Spinal cord (tissue), 10 donors: ENCODE data around the gene RPS6KL1. TPM values are rescaled to one million over a fixed set of nuclear protein-coding genes. Genes with fewer than 3 reads are reported as not detected.
A peak's percentile ranks its signal among the peaks of the same experiment; 100 is the strongest.
"Not testable (repeated sequence)": the region's sequence is repeated elsewhere in the genome, so short reads cannot be mapped to it uniquely, and the experiment has no call there.

Experiments
- DNase-seq, 6 donors: peaks; one replicate each; pipeline versions ENCODE4 v3.0.0 to v3.0.0-alpha.2; 2013 to 2015; ENCODE audit warnings: low spot score in 6 of 6, low read depth in 4 of 6
- H3K27ac ChIP-seq: one replicate; pipeline ENCODE4 v1.5.1; 2013; ENCODE audit warnings: low read depth, low read length, control low read depth
- H3K27me3 ChIP-seq: one replicate; pipeline ENCODE4 v1.6.1; 2013; ENCODE audit warnings: low read length; ENCODE audit not compliant: control insufficient read depth, insufficient read depth
- H3K36me3 ChIP-seq: one replicate; pipeline ENCODE4 v1.6.1; 2013; ENCODE audit warnings: low read length; ENCODE audit not compliant: control insufficient read depth, insufficient read depth
- H3K4me1 ChIP-seq: one replicate; pipeline ENCODE4 v1.6.1; 2013; ENCODE audit warnings: low read length; ENCODE audit not compliant: control insufficient read depth, insufficient read depth
- H3K4me3 ChIP-seq: one replicate; pipeline ENCODE4 v1.5.1; 2013; ENCODE audit warnings: low read depth, low read length, control low read depth
- H3K9me3 ChIP-seq: one replicate; pipeline ENCODE4 v1.6.1; 2013; ENCODE audit warnings: low read length; ENCODE audit not compliant: control insufficient read depth, insufficient read depth
- WGBS: methylation state at CpG from one replicate; pipeline ENCODE4 v1.1.5; 2013; ENCODE audit warnings: missing lambda C conversion rate; ENCODE audit not compliant: insufficient coverage; 5-methylcytosine and 5-hydroxymethylcytosine counted together
- polyA plus RNA-seq, 2 donors: library from polyadenylated mRNA; unstranded; fragments of 120-200 nt; gene quantifications; one replicate each; pipeline ENCODE4 v1.2.1, GENCODE V29; 2013; ENCODE audit not compliant: insufficient read length in 2 of 2
- total RNA-seq, 2 donors: library from RNA; depleted of rRNA in 1 of 2; stranded (reverse); fragments of 120-200 nt in 1 of 2; fragments of >200 nt in 1 of 2; gene quantifications; one replicate each; pipeline versions ENCODE4 v1.2.3 to v1.2.4, GENCODE V29; 2013 to 2014
- donor health status: healthy.

The RPS6KL1 gene
- total and polyA plus RNA-seq, 4 donors, result 15.9 to 69.1 (median 38.6) TPM

DNA sequence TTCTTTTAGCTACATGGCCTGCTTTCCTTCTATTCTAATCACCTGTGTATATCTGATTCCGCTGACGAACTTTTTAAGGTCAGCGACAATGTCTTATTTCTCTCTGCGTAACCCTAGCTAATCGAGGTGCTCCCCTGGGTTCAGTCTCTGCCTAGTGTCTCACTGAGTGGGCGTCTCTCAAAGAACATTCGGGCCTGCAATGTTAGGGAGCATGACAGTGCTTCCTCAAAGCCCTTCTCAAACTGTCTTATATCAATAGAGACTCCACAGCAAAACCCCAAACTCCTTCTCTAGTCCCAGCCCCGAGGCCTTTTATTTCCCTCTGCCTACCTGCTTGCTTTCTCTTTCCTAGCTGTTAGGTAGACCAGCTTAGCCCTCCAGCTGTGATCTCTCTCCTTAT is 13.7 kb upstream of the RPS6KL1 start:
- DNase-seq, result no peak
- H3K4me1 ChIP-seq, result peaks cover 22% of the 10 kb centered on the region
- H3K27ac ChIP-seq, result no peak overlapping the region
- H3K27me3 ChIP-seq, result no peaks in the 10 kb centered on the region
- no peak overlapping the region for H3K4me3 ChIP-seq
- H3K36me3 ChIP-seq, result peaks cover 1% of the 10 kb centered on the region
- H3K9me3 ChIP-seq, result no peaks in the 10 kb centered on the region
- WGBS, result 88% methylated on average over 8 of the region's 8 CpGs

DNA sequence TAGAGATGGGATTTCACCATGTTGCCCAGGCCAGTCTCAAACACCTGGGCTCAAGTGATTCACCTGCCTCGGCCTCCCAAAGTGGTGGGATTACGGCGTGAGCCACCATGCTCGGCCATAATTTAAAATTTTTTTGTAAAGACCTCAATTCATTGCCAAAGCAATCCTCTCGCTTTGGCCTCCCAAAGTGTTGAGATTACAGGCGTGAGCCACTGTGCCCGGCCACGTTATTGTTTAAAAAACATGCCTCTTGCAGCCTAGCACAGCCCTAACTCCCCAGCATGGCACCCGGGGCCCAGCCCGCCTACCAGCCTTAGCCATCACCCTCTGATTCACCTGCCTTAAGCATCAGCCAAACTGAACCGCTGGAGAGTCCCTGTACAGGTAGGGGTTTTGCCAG is 13.1 kb upstream of the RPS6KL1 start:
- H3K36me3 ChIP-seq, result no peaks in the 10 kb centered on the region
- peaks cover 16% of the 10 kb centered on the region for H3K4me1 ChIP-seq
- no peaks in the 10 kb centered on the region for H3K9me3 ChIP-seq
- no peak overlapping the region for H3K27ac ChIP-seq
- no peak overlapping the region for H3K4me3 ChIP-seq
- DNase-seq, result no peak
- 97% methylated on average over 9 of the region's 11 CpGs for WGBS
- H3K27me3 ChIP-seq, result peaks cover 2% of the 10 kb centered on the region

DNA sequence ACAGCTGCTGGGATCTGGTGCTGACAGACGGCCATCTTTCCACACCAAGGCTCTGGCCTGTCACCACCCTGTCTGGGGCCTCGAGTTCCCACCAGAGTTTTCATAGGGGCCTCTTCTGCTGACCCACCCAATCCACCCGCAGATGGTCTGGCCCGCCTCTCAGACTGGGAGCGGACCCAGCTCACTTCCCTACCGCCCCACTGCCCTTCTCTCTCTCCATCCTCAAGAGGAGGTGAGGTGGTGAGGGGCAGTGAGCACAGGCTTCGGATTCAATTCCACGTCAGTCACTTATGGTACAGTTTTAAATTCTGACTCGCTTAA is 12.3 kb upstream of the RPS6KL1 start:
- WGBS, result 90% methylated on average over 2 of the region's 9 CpGs
- Histone ChIP-seq H3K27ac (no peak overlapping the region), H3K4me3 (no peak overlapping the region), H3K9me3 (no peaks in the 10 kb centered on the region), H3K27me3 (peaks cover 2% of the 10 kb centered on the region), H3K36me3 (no peaks in the 10 kb centered on the region), H3K4me1 (peaks cover 12% of the 10 kb centered on the region)
- DNase-seq, result no peak

DNA sequence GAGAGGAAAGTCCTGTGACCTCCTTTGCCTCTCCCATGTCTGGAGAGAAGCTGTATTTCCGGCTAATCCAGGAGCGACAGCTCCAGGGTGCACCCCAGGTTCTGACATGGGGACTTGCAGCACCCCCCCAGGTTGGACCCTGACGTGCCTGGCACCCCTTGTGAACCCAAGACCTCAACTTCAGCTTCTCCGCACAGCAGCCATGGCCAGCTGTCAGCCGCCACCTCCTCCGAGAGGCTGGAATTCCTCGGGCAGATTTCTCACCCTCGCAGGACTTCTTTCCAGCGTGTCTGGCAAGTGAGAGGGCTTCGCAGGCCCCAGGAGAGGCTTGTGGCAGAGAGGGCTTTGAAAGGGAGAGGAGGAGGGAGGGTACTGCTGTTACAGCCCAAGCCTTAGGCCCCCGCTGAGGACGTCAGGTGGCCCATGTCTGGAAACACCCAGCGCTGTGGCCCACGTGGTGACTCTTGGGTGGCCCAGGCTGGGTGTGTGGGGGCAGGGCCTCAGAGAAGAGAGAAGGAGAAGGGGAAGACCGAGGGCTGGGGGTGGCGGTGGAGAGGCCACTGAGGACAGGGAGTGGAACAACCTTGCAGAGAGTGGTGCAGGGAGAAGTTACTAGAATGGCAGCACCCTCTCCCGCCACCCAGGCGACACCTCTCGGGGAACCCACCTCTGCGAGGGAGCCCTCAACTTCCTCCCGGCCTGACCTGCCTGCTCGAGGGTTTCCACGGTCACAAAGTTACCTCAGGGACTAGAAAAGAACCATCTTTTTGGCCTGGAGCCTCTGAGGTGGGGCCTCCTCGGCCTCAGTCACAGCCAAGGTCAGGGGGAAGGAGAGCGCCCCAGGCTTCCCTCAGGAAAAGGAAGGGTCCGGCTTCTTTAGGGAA is 11.7 kb upstream of the RPS6KL1 start:
- peaks cover 2% of the 10 kb centered on the region for H3K27me3 ChIP-seq
- H3K4me3 ChIP-seq, result no peak overlapping the region
- peaks cover 6% of the 10 kb centered on the region for H3K4me1 ChIP-seq
- WGBS, result 66% methylated on average over 25 of the region's 26 CpGs
- no peaks in the 10 kb centered on the region for H3K9me3 ChIP-seq
- H3K27ac ChIP-seq, result no peak overlapping the region
- no peaks in the 10 kb centered on the region for H3K36me3 ChIP-seq
- no peak for DNase-seq

DNA sequence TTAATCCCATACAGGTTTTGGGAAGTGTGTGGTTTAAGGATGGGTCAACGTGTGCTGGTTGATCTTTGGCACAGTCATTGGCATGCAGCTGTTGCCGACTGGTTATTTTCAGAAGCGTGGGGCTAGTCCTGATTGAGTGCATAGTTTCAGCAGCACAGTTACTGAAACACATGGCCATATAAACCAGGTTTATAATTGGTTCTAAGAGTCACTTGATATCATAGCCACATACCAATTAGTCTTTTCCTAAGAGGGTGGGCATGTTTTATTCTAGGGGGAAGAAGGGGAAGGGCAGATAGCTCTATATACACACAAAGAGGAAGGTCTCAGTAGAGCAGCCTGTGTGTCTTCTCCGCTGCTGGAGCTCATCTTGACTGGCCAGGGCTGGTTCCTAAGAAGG is 11.0 kb upstream of the RPS6KL1 start:
- H3K4me1 ChIP-seq, result peaks cover 4% of the 10 kb centered on the region
- no peak for DNase-seq
- H3K4me3 ChIP-seq, result no peak overlapping the region
- no CpG with 5 or more reads among the region's 4 CpGs for WGBS
- no peaks in the 10 kb centered on the region for H3K9me3 ChIP-seq
- H3K27me3 ChIP-seq, result peaks cover 2% of the 10 kb centered on the region
- no peak overlapping the region for H3K27ac ChIP-seq
- no peaks in the 10 kb centered on the region for H3K36me3 ChIP-seq

DNA sequence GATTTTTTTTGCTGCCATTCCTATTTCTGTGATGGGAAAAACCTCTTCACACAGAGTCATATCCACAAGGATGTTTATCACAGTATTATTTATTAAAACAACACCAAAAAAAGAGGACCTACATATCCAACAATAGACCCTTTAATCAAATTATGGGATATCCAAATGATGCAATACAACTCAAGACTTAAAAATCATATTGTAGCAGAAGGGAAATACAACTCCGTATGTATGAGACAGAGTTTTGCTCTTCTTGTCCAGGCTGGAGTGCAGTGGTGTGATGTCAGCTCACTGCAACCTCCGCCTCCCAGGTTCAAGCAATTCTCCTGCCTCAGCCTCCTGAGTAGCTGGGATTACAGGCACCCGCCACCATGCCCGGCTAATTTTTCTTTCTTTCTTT is 9.9 kb upstream of the RPS6KL1 start:
- H3K27me3 ChIP-seq, H3K27ac ChIP-seq, DNase-seq, H3K9me3 ChIP-seq, H3K36me3 ChIP-seq, H3K4me1 ChIP-seq, H3K4me3 ChIP-seq: not testable (repeated sequence)
- WGBS, result 67% methylated on average over 1 of the region's 4 CpGs

DNA sequence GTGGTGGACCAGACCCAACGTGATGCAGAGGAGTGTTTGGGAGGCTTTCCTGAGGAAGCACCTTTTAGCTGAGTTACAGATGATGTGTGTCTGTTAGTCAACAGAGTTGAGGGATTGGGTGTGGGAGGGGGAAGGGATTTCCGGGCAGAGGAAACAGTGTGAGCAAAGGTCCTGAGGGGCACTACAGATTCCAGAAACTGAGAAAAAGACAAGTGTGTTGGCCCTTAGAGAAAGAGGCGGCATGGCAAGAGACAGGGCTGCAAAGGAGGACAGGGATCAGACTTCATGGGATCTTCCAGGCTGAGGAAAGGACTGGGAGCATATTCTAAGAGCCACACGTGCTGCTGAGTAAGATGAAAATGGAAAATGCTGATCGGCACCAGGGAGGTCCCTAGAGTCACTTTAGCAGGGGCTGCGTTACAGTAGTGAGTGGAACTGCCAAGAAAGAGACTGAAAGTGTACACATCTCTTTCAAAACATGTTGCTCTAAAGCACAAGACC is 9.4 kb upstream of the RPS6KL1 start:
- Histone ChIP-seq H3K36me3 (no peaks in the 10 kb centered on the region), H3K27me3 (peaks cover 2% of the 10 kb centered on the region), H3K4me3 (no peak overlapping the region), H3K27ac (no peak overlapping the region), H3K9me3 (no peaks in the 10 kb centered on the region), H3K4me1 (peaks cover 4% of the 10 kb centered on the region)
- peak in 1 of 6 donors; percentile 71 for DNase-seq
- 48% methylated on average over 6 of the region's 6 CpGs for WGBS

DNA sequence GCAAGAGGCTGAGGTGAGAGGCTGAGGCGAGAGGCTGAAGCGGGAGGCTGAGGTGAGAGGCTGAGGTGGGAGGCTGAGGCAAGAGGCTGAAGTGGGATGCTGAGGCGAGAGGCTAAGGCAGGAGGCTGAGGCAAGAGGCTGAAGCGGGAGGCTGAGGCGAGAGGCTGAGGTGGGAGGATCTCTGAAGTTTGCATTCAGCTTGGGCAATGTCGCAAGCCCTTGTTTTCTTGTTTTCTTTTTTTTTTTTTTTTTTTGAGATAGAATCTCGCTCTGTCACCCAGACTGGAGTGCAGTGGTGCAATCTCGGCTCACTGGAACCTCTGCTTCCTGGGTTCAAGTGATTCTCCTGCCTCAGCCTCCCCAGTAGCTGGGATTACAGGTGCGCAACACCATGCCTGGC is 8.7 kb upstream of the RPS6KL1 start:
- H3K9me3 ChIP-seq, H3K27ac ChIP-seq, H3K27me3 ChIP-seq, DNase-seq, H3K4me1 ChIP-seq, H3K36me3 ChIP-seq, H3K4me3 ChIP-seq: not testable (repeated sequence)
- 94% methylated on average over 5 of the region's 9 CpGs for WGBS

DNA sequence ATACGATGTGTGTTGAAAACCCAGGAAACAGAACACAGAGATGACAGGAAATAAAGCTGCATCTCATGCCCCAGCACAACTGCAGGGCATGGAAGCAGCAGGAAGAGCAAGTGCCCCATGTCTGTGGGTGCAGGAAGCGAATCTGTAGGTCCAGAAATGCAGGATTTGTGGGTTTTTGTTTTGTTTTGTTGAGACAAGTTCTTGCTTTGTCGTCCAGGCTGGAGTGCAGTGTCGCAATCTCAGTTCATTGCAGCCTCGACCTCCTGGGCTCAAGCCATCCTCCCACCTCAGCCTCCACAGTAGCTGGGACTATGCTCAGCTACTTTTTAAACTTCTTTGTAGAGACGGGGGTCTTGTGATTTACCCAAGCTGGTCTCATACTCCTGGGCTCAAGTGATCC is 6.2 kb upstream of the RPS6KL1 start:
- 78% methylated on average over 6 of the region's 6 CpGs for WGBS
- no peaks in the 10 kb centered on the region for H3K9me3 ChIP-seq

DNA sequence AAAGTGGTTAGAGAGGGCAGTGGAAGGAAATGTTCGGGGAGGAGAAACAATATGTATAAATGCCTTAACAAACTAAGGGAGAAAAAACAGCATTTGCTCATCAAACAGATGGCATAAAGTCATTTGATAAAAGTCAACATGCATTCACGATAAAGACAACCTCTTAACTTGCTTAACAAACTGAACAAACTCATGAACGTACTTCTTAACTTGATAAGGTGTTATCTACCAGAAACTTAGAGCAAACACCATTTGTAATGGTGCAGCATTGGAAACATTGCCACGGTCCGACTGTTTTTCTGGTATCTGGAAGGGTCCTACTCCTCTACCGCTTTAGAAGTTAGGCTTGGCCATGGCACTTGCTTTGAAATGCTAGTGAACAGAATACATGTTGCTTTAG is 4.2 kb upstream of the RPS6KL1 start:
- Histone ChIP-seq H3K36me3 (no peaks in the 10 kb centered on the region), H3K9me3 (no peaks in the 10 kb centered on the region), H3K4me1 (peaks cover 8% of the 10 kb centered on the region), H3K27ac (no peak overlapping the region), H3K4me3 (no peak overlapping the region), H3K27me3 (peaks cover 2% of the 10 kb centered on the region)
- no peak for DNase-seq
- WGBS, result 78% methylated on average over 3 of the region's 6 CpGs

More for the DNA sequence above, 6.2 kb upstream of the RPS6KL1 start:
- Histone ChIP-seq H3K27me3 (peaks cover 2% of the 10 kb centered on the region), H3K36me3 (no peaks in the 10 kb centered on the region), H3K4me1 (no peaks in the 10 kb centered on the region), H3K4me3 (no peak overlapping the region), H3K27ac (no peak overlapping the region)
- no peak for DNase-seq
